Tibial artery (tissue), 4 donors: ENCODE results near the gene HINFP.
A peak's percentile ranks its signal among the peaks of the same experiment; 100 is the strongest.
"Not testable (repeated sequence)": the region's sequence is repeated elsewhere in the genome, so short reads cannot be mapped to it uniquely, and the experiment has no call there.

ENCODE experiments used
- DNase-seq, 2 donors: peaks; one replicate each; pipeline ENCODE4 v3.0.0-alpha.2; 2019
- H3K27ac ChIP-seq, 2 donors: fragments of 200-600 bp; sonication (generic) in 1 of 2; 1 replicate in 1 of 2; 2 replicates in 1 of 2; pipeline ENCODE4 v1.5.1; 2018 to 2019; ENCODE audit warnings: mild to moderate bottlenecking in 1 of 2
- H3K27me3 ChIP-seq, 2 donors: fragments of 200-600 bp; sonication (generic) in 1 of 2; one replicate each; pipeline versions ENCODE4 v1.5.1 to v1.6.0; 2016 to 2019
- H3K36me3 ChIP-seq, 3 donors: fragments of 200-600 bp; sonication (generic) in 2 of 3; one replicate each; pipeline ENCODE4 v1.5.1; 2016 to 2019; ENCODE audit warnings: mild to moderate bottlenecking in 2 of 3
- H3K4me1 ChIP-seq, 4 donors: fragments of 200-600 bp; sonication (generic) in 2 of 4; 1 replicate in 3 of 4; 2 replicates in 1 of 4; pipeline ENCODE4 v1.5.1; 2016 to 2019
- H3K4me3 ChIP-seq, 2 donors: fragments of 200-600 bp; sonication (generic) in 1 of 2; 1 replicate in 1 of 2; 2 replicates in 1 of 2; pipeline ENCODE4 v1.5.1; 2018 to 2019; ENCODE audit warnings: mild to moderate bottlenecking in 2 of 2
- H3K9me3 ChIP-seq, 3 donors: fragments of 200-600 bp; sonication (generic) in 1 of 3; one replicate each; pipeline ENCODE4 v1.5.1; 2016 to 2019
- intact Hi-C: fragments of 100-400 bp; cut with DNase I; formaldehyde crosslinking; loops from one replicate; pipeline ENCODE4 v1.15.0; 2023; ENCODE audit warnings: low total_unique reads
- TF ChIP-seq, protein P1 (sequence below), 2 experiments: fragments of 200-600 bp in 1 of 2; fragments of 450-650 bp in 1 of 2; IDR thresholded peaks; one replicate each; pipeline ENCODE4 v1.5.1; 2017 to 2019; ENCODE audit warnings: antibody characterized with exemption in 2 of 2, mild to moderate bottlenecking in 1 of 2, moderate library complexity in 1 of 2

HINFP gene

DNA sequence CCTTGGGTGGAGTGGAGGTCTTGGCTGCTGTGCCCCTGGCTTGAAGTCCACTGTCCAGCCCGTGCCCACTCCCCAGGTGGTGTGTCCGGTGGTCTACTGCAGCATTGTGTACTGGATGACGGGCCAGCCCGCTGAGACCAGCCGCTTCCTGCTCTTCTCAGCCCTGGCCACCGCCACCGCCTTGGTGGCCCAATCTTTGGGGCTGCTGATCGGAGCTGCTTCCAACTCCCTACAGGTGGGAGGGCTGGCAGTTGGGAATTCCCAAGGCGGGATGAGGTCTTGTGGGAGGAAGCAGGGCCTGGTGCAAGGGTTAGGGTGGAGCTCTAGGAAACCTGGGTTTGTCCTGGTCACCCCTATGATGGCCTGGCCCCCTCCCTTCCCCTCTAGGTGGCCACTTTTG is 38.8 kb downstream of the HINFP start:
- Histone ChIP-seq H3K4me1 (no peaks in the 10 kb centered on the region), H3K27ac (no peak overlapping the region), H3K4me3 (no peak overlapping the region), H3K9me3 (no peaks in the 10 kb centered on the region), H3K36me3 (no peaks in the 10 kb centered on the region), H3K27me3 (no peaks in the 10 kb centered on the region)
- intact Hi-C loops = no loop called here
- TF ChIP-seq, protein P1, sequence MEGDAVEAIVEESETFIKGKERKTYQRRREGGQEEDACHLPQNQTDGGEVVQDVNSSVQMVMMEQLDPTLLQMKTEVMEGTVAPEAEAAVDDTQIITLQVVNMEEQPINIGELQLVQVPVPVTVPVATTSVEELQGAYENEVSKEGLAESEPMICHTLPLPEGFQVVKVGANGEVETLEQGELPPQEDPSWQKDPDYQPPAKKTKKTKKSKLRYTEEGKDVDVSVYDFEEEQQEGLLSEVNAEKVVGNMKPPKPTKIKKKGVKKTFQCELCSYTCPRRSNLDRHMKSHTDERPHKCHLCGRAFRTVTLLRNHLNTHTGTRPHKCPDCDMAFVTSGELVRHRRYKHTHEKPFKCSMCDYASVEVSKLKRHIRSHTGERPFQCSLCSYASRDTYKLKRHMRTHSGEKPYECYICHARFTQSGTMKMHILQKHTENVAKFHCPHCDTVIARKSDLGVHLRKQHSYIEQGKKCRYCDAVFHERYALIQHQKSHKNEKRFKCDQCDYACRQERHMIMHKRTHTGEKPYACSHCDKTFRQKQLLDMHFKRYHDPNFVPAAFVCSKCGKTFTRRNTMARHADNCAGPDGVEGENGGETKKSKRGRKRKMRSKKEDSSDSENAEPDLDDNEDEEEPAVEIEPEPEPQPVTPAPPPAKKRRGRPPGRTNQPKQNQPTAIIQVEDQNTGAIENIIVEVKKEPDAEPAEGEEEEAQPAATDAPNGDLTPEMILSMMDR (IDR thresholded peaks at IDR 0.05) = no peak
- DNase-seq = no peak

DNA sequence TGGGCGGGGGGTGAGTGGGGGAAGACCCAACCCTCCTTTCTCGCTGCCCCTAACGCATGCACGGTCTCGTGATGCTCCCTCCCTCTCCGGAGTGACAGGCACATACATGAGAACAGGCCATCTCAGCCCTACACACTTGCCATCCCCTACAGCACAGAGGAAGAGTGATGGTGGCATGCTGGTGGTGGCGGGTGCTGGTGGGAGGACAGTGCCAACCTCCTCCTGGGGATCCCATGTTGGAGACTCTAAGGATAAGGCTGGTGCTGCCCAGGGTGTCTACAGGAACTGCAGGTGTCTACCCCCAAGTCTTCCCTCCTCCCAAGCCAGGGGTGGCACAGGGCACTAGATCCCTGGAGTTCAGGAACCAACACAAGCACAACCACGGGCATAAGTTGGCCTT is 40.5 kb downstream of the HINFP start:
- H3K4me1 ChIP-seq = no peaks in the 10 kb centered on the region
- no peak overlapping the region for H3K27ac ChIP-seq
- TF ChIP-seq, protein P1 (IDR thresholded peaks at IDR 0.05) = no peak
- no peaks in the 10 kb centered on the region for H3K27me3 ChIP-seq
- intact Hi-C loops = no loop called here
- no peak for DNase-seq
- no peaks in the 10 kb centered on the region for H3K9me3 ChIP-seq
- H3K36me3 ChIP-seq = no peaks in the 10 kb centered on the region
- no peak overlapping the region for H3K4me3 ChIP-seq

GRCh38 chr11:119166368-119167076 is 45.1 kb downstream of the HINFP start:
- TF ChIP-seq, protein P1 (IDR thresholded peaks at IDR 0.05) = no peak
- no peak overlapping the region for H3K4me3 ChIP-seq
- no peaks in the 10 kb centered on the region for H3K9me3 ChIP-seq
- no peaks in the 10 kb centered on the region for H3K27me3 ChIP-seq
- intact Hi-C loops = no loop called here
- no peak overlapping the region for H3K27ac ChIP-seq
- H3K36me3 ChIP-seq = no peaks in the 10 kb centered on the region
- no peak for DNase-seq
- H3K4me1 ChIP-seq = peaks cover 0 to 13% (median 10%) of the 10 kb centered on the region in 4 donors

DNA sequence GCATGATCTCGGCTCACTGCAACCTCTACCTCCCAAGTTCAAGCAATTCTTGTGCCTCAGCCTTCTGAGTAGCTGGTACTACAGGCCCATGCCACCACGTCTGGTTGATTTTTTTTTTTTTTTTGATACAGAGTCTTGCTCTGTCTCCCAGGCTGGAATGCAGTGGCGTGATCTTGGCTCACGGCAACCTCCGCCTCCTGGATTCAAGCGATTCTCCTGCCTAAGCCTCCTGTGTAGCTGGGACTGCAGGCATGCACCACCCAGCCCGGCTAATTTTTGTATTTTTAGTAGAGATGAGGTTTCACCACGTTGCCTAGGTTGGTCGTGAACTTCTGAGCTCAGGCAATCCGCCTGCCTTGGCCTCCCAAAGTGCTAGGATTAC is 45.7 kb downstream of the HINFP start:
- H3K9me3 ChIP-seq, H3K27ac ChIP-seq, DNase-seq, H3K36me3 ChIP-seq, intact Hi-C loops, H3K4me3 ChIP-seq, H3K27me3 ChIP-seq: not testable (repeated sequence)
- H3K4me1 ChIP-seq = peaks cover 0 to 13% (median 10%) of the 10 kb centered on the region in 4 donors

- peaks cover 0 to 6% (median 0%) of the 10 kb centered on the region in 3 donors for H3K36me3 ChIP-seq
- H3K4me1 ChIP-seq = peaks cover 0 to 13% (median 10%) of the 10 kb centered on the region in 4 donors
- no peaks in the 10 kb centered on the region for H3K9me3 ChIP-seq
- intact Hi-C loops = no loop called here
- DNase-seq = no peak
- peak overlapping the region; percentile 98 to 99 for H3K27ac ChIP-seq
- H3K27me3 ChIP-seq = no peaks in the 10 kb centered on the region
- H3K4me3 ChIP-seq = no peak overlapping the region
- TF ChIP-seq, protein P1 (IDR thresholded peaks at IDR 0.05) = no peak
Measured at GRCh38 chr11:119167933-119168332, 46.6 kb downstream of the HINFP start.

DNA sequence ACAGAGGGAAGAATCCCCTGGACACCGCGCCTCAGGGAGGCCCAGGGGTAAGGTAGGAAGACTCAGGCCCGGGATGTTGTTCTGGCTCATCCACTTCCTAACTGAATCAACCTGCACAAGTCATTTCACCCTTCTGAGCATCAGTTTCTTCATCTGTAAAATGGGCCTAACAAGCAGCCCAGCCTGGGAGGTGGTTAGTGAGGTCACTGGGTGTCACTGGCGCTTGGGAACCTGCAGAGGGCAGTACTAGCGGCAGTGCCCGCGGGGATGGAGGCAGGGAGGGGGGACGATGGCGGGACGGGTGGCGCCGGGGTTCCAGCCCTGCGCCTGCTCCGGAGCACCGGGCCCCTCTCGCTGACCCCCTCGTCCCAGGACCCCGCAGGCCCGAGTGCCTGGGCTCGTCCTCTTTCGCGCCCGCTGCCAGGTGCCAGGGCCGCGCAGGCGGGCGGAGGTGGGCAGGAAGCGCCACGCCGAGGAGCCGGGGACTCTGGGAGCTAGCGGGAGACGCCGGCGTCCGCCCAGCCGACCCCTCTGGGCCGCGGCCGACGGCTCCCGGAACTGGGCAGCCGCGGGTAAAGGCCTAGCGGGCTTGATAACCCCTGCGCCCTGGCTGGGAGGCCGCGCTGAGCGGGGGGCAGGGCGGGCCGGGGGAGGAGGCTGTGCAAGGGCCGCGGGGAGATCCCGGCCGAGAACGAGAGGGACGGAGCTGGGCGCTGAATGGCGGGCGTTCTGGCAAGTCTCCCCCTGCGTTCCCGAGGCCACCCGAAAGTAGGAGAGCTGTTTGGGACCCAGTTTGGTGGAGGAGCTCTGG is 47.3 kb downstream of the HINFP start, which contains the start of gene NLRX1:
NLRX1 (plus strand) TSS at position 255 of the 811 bp plus-strand sequence. CDS start 2,679 bp downstream, outside the sequence.
- Histone ChIP-seq H3K9me3 (no peaks in the 10 kb centered on the region), H3K27ac (peak within 1 kb of the TSS; percentile 98 to 99), H3K27me3 (no peaks in the 10 kb centered on the region), H3K4me3 (peak within 1 kb of the TSS; percentile 89 to 96), H3K4me1 (peaks cover 0 to 13% (median 10%) of the 10 kb centered on the region in 4 donors), H3K36me3 (peaks cover 0 to 14% (median 5%) of the 10 kb centered on the region in 3 donors)
- intact Hi-C loops = no loop called here
- TF ChIP-seq, protein P1 (IDR thresholded peaks at IDR 0.05) = peak; percentile 85 to 94
- peak; percentile 74 to 91 for DNase-seq
